Measurements from ENCODE around the gene SP5. TPM values are rescaled to one million over a fixed set of nuclear protein-coding genes. Genes with fewer than 3 reads are reported as not detected.
A peak's percentile ranks its signal among the peaks of the same experiment; 100 is the strongest.

SP5 gene
- total and polyA plus RNA-seq, 9 of the 15 experiments (the other 6 are each of a cell fraction or from before 2014, with no cell fraction given) = 0.03 to 1.7 (median 0.16) TPM; not detected in 1

DNA sequence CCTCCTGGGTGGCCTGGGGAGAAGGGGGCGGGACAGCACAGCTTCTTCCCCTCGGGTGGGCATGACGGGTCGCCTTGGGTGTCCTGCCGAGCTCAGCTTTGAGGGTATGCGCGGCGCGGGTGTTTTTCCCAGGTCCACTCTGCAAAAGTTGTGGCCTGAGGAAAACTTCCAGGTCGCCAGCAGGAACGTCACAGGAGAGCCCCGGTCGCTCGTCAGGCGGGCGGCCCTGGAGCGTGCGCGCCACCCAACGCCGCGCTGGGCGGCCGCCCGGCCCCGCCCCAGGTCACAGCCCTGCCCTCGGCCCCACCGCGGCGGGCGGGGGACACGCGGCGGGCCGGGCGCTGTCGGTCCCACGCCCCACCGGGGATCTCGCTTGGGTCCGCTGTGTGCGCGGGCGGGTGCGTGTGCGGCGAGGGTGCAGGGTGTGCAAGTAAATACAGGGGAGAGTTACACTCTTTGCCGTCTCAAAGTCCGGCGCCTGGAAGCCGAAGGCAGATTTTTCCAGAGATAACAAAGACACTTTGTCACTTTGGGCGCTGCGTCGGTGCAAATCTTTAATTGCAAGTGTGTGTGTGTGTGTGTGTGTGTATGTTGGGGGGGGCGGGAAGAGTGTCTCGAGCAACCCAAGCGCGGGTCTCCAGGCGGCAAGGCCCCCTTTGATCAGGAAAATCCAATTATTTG, 616 bp upstream of the SP5 start (continued):
- TF ChIP-seq, protein P1, sequence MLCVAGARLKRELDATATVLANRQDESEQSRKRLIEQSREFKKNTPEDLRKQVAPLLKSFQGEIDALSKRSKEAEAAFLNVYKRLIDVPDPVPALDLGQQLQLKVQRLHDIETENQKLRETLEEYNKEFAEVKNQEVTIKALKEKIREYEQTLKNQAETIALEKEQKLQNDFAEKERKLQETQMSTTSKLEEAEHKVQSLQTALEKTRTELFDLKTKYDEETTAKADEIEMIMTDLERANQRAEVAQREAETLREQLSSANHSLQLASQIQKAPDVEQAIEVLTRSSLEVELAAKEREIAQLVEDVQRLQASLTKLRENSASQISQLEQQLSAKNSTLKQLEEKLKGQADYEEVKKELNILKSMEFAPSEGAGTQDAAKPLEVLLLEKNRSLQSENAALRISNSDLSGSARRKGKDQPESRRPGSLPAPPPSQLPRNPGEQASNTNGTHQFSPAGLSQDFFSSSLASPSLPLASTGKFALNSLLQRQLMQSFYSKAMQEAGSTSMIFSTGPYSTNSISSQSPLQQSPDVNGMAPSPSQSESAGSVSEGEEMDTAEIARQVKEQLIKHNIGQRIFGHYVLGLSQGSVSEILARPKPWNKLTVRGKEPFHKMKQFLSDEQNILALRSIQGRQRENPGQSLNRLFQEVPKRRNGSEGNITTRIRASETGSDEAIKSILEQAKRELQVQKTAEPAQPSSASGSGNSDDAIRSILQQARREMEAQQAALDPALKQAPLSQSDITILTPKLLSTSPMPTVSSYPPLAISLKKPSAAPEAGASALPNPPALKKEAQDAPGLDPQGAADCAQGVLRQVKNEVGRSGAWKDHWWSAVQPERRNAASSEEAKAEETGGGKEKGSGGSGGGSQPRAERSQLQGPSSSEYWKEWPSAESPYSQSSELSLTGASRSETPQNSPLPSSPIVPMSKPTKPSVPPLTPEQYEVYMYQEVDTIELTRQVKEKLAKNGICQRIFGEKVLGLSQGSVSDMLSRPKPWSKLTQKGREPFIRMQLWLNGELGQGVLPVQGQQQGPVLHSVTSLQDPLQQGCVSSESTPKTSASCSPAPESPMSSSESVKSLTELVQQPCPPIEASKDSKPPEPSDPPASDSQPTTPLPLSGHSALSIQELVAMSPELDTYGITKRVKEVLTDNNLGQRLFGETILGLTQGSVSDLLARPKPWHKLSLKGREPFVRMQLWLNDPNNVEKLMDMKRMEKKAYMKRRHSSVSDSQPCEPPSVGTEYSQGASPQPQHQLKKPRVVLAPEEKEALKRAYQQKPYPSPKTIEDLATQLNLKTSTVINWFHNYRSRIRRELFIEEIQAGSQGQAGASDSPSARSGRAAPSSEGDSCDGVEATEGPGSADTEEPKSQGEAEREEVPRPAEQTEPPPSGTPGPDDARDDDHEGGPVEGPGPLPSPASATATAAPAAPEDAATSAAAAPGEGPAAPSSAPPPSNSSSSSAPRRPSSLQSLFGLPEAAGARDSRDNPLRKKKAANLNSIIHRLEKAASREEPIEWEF (CRISPR knock-in tag; IDR thresholded peaks at IDR 0.05) = no peak
- TF ChIP-seq CHD2 (IDR thresholded peaks at IDR 0.05; ENCODE audit: low read depth, low read length) (no peak), PHTF2 (CRISPR knock-in tag; IDR thresholded peaks at IDR 0.05) (no peak), WHSC1 (IDR thresholded peaks at IDR 0.05; ENCODE audit: low read length) (no peak), BDP1 (IDR thresholded peaks at IDR 0.05; ENCODE audit: insufficient read depth, insufficient read length) (no peak), SMAD2 (IDR thresholded peaks at IDR 0.05; ENCODE audit: low read depth, low read length) (no peak), ZNF408 (CRISPR knock-in tag; IDR thresholded peaks at IDR 0.05; ENCODE audit: low read depth) (no peak), STAT5B (CRISPR knock-in tag; IDR thresholded peaks at IDR 0.05) (no peak), ZFX (CRISPR knock-in tag; IDR thresholded peaks at IDR 0.05) (peak; percentile 77), DPF2 (IDR thresholded peaks at IDR 0.05) (peak; percentile 77), RBM34 (IDR thresholded peaks at IDR 0.05; ENCODE audit: borderline replicate concordance, insufficient read depth, low read length) (no peak), HNRNPH1 (optimal IDR thresholded peaks at IDR 0.05; ENCODE audit: low read depth, low read length) (no peak)
- TF ChIP-seq, protein P2, sequence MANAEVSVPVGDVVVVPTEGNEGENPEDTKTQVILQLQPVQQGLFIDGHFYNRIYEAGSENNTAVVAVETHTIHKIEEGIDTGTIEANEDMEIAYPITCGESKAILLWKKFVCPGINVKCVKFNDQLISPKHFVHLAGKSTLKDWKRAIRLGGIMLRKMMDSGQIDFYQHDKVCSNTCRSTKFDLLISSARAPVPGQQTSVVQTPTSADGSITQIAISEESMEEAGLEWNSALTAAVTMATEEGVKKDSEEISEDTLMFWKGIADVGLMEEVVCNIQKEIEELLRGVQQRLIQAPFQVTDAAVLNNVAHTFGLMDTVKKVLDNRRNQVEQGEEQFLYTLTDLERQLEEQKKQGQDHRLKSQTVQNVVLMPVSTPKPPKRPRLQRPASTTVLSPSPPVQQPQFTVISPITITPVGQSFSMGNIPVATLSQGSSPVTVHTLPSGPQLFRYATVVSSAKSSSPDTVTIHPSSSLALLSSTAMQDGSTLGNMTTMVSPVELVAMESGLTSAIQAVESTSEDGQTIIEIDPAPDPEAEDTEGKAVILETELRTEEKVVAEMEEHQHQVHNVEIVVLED (CRISPR knock-in tag; IDR thresholded peaks at IDR 0.05) = peak; percentile 82
- TF ChIP-seq, protein P3, sequence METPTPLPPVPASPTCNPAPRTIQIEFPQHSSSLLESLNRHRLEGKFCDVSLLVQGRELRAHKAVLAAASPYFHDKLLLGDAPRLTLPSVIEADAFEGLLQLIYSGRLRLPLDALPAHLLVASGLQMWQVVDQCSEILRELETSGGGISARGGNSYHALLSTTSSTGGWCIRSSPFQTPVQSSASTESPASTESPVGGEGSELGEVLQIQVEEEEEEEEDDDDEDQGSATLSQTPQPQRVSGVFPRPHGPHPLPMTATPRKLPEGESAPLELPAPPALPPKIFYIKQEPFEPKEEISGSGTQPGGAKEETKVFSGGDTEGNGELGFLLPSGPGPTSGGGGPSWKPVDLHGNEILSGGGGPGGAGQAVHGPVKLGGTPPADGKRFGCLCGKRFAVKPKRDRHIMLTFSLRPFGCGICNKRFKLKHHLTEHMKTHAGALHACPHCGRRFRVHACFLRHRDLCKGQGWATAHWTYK (CRISPR knock-in tag; IDR thresholded peaks at IDR 0.05) = no peak
- TF ChIP-seq, protein P4, sequence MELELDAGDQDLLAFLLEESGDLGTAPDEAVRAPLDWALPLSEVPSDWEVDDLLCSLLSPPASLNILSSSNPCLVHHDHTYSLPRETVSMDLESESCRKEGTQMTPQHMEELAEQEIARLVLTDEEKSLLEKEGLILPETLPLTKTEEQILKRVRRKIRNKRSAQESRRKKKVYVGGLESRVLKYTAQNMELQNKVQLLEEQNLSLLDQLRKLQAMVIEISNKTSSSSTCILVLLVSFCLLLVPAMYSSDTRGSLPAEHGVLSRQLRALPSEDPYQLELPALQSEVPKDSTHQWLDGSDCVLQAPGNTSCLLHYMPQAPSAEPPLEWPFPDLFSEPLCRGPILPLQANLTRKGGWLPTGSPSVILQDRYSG (tag; conservative IDR thresholded peaks at IDR 0.05; ENCODE audit: low read depth) = no peak
